Measurements from ENCODE around the gene DNMT3A.

DNA sequence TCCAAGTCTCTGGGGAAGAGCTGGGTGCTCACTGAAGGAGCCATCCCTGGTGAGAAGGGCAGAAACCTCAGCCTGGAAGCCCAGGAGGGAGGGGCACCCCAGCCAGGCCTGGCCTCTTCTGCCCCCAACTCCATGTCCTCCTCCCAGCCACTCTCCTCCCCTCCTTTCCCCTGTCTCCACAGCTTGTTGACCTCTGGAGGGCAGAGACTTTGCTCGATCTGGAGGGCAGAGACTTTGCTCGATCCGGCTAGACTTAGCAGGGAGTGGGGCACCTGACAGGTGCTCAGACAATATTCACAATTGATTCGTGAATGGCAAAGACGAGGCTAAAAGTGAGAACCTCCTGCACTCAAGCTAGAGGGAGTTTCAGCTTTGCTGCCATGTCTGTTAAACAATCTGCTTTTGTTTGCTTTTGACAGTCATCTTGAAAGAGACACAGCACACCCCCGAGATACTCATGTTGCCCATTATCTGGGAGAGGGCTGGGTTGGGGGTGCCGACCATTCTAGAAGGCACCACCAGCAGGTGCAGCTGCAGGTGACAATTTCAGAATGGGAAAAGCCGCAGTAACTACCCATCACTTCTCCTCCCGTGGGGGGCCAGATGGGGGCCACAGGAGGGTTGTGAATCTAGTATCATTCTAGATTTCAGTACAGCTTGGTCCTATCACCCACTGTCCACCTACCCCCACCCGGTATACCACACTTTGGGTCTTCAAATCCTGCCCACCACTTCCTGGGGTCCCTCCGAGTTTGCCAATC lies 54.8 kb downstream of the DNMT3A start:
- TF ChIP-seq, protein P1, sequence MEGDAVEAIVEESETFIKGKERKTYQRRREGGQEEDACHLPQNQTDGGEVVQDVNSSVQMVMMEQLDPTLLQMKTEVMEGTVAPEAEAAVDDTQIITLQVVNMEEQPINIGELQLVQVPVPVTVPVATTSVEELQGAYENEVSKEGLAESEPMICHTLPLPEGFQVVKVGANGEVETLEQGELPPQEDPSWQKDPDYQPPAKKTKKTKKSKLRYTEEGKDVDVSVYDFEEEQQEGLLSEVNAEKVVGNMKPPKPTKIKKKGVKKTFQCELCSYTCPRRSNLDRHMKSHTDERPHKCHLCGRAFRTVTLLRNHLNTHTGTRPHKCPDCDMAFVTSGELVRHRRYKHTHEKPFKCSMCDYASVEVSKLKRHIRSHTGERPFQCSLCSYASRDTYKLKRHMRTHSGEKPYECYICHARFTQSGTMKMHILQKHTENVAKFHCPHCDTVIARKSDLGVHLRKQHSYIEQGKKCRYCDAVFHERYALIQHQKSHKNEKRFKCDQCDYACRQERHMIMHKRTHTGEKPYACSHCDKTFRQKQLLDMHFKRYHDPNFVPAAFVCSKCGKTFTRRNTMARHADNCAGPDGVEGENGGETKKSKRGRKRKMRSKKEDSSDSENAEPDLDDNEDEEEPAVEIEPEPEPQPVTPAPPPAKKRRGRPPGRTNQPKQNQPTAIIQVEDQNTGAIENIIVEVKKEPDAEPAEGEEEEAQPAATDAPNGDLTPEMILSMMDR (conservative IDR thresholded peaks at IDR 0.05; ENCODE audit: low read length): no peak
- TF ChIP-seq EZH2phosphoT487 (IDR thresholded peaks at IDR 0.05; ENCODE audit: borderline replicate concordance): no peak

All from Loucy (cell line).